ENCODE data around the gene GNAS-AS1.
A peak's percentile ranks its signal among the peaks of the same experiment; 100 is the strongest.

GNAS-AS1 gene

DNA sequence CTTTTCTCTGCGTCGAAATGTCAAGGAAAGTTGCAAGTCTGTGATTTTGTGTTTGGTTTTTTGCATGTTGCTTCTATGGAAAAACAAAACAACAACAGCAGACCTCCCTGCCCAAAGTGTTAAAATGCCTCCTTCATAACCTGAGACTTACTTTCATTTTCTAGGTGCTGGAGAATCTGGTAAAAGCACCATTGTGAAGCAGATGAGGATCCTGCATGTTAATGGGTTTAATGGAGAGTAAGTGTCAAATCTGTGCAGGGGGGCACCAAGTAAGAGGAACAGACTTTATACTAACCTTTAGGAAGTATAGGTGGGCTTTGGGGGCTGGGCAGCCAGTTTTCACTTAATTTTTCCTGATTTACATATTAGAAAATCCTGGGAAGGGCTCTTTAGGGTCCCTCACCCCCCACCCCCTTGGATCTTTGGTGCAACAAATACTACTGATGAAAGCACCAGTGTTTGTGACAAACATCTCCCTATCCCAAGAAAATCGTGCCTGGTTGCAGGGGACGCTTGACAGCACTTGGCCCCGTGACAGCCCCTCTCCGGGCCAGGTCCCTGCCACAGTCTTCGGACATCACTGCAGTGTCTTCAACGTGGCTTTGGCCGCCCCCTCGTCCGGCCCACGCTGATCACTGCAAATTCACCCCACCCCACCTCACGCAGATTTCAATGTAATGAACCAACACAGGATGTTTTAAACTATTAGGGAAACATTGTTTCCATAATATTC lies 44.9 kb upstream of the GNAS-AS1 start:
- peak overlapping the region; percentile 35 for H3K4me3 ChIP-seq (ENCODE audit: low read depth, low read length)
- DNase-seq (ENCODE audit: low read depth) = no peak
- TF ChIP-seq, protein P1, sequence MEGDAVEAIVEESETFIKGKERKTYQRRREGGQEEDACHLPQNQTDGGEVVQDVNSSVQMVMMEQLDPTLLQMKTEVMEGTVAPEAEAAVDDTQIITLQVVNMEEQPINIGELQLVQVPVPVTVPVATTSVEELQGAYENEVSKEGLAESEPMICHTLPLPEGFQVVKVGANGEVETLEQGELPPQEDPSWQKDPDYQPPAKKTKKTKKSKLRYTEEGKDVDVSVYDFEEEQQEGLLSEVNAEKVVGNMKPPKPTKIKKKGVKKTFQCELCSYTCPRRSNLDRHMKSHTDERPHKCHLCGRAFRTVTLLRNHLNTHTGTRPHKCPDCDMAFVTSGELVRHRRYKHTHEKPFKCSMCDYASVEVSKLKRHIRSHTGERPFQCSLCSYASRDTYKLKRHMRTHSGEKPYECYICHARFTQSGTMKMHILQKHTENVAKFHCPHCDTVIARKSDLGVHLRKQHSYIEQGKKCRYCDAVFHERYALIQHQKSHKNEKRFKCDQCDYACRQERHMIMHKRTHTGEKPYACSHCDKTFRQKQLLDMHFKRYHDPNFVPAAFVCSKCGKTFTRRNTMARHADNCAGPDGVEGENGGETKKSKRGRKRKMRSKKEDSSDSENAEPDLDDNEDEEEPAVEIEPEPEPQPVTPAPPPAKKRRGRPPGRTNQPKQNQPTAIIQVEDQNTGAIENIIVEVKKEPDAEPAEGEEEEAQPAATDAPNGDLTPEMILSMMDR (conservative IDR thresholded peaks at IDR 0.05; ENCODE audit: low read depth, low read length) = no peak

- TF ChIP-seq, protein P1 (conservative IDR thresholded peaks at IDR 0.05; ENCODE audit: low read depth, low read length) = no peak
- peak overlapping the region; percentile 35 for H3K4me3 ChIP-seq (ENCODE audit: low read depth, low read length)
- no peak for DNase-seq (ENCODE audit: low read depth)
Measured at GRCh38 chr20:58894652-58895447, 44.1 kb upstream of the GNAS-AS1 start.

GRCh38 chr20:58893355-58894120 lies 42.8 kb upstream of the GNAS-AS1 start:
- H3K4me3 ChIP-seq (ENCODE audit: low read depth, low read length) = peak overlapping the region; percentile 81
- no peak for DNase-seq (ENCODE audit: low read depth)
- TF ChIP-seq, protein P1 (conservative IDR thresholded peaks at IDR 0.05; ENCODE audit: low read depth, low read length) = no peak

DNA sequence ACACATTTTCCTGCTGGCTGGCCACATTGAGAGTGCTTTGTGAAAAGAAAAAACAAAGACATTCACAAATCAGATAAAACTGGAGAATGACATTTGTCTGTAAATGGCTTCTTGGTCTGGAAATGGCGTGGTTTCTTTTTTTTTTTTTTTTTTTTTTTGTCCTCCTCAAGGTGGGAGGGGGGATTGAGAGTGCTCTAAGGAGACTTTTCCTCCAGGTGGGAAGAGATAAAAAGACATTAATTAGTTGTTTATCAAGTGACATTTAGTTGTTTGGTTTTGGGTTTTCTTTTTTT lies 42.2 kb upstream of the GNAS-AS1 start:
- DNase-seq (ENCODE audit: low read depth) = no peak
- H3K4me3 ChIP-seq (ENCODE audit: low read depth, low read length) = peak overlapping the region; percentile 81
- TF ChIP-seq, protein P1 (conservative IDR thresholded peaks at IDR 0.05; ENCODE audit: low read depth, low read length) = no peak

DNA sequence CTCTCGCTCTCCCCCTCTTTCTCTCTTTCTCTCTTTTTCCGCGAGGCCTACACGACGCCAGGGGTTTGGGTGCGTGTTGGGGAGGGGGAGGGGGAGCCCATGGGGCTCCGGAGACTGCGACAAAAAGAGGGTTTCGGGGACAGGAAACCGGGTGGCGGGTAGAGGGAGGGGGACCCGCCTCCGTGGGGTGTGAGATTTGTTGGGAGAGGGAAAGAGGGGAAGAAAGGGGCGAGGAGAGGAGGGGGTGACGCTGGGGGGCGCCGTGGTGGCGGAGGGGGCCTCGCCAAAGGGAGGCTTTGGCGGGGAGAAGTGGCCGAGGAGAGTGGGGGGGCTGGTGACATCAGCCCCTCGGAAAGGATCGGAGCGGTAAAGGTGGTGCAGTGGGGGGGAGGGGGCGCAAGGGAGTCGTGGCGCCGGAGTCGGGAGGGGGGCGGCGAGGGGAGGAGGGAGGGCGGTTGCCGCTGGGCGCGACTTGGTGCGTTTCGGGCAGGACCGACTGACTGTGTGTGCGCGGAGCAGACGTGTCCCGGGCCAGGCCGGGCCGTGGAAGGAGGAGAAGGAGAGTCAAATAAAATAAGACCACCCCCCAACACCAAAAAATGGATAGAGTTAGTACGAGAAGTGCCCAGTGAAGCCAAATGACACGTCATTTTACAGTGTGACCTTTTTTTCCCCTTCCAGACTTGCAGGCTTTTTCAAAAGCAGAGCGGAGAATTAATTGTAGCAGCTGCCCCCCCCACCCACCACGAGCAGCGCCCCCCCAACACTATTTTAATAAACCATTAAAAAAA lies 41.6 kb upstream of the GNAS-AS1 start:
- peak; percentile 51 for DNase-seq (ENCODE audit: low read depth)
- TF ChIP-seq, protein P1 (conservative IDR thresholded peaks at IDR 0.05; ENCODE audit: low read depth, low read length) = no peak
- H3K4me3 ChIP-seq (ENCODE audit: low read depth, low read length) = peak overlapping the region; percentile 81

DNA sequence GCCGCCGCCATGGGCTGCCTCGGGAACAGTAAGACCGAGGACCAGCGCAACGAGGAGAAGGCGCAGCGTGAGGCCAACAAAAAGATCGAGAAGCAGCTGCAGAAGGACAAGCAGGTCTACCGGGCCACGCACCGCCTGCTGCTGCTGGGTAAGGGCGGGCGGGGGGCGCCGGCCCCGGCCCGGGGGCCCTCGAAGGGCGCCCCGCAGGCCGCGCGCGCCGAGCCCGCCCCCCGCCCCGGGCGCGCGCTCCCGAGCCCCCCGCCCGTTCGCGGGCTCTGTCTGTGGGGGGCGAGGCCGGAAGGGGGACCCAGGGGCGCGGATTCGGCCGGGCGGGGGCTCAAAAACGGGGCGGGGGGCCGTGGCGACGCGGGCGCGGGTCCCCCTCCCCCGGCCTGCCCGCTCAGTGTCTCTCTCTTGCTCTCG lies 41.0 kb upstream of the GNAS-AS1 start:
- H3K4me3 ChIP-seq (ENCODE audit: low read depth, low read length) = peak overlapping the region; percentile 81
- DNase-seq (ENCODE audit: low read depth) = peak; percentile 51
- TF ChIP-seq, protein P1 (conservative IDR thresholded peaks at IDR 0.05; ENCODE audit: low read depth, low read length) = no peak
